LNCaP clone FGC (cell line): ENCODE data around the gene UST.
"Not testable (repeated sequence)": the region's sequence is repeated elsewhere in the genome, so short reads cannot be mapped to it uniquely, and the experiment has no call there.

ENCODE experiments used
- DNase-seq: peaks from one replicate; pipeline ENCODE4 v3.0.0-alpha.2; 2011; ENCODE audit warnings: low read depth
- H3K4me3 ChIP-seq: 2 replicates; pipeline ENCODE4 v1.5.1; 2011; ENCODE audit warnings: mild to moderate bottlenecking, low read depth, low read length, control low read depth
- TF ChIP-seq, protein P1 (sequence below): IDR thresholded peaks from 2 replicates; pipeline ENCODE4 v1.5.1; 2012; ENCODE audit warnings: mild to moderate bottlenecking; ENCODE audit not compliant: control insufficient read depth, insufficient read depth; ENCODE audit errors: extremely low read depth

UST gene

GRCh38 chr6:148969603-148970061 lies 222.8 kb downstream of the UST start:
- TF ChIP-seq, protein P1, sequence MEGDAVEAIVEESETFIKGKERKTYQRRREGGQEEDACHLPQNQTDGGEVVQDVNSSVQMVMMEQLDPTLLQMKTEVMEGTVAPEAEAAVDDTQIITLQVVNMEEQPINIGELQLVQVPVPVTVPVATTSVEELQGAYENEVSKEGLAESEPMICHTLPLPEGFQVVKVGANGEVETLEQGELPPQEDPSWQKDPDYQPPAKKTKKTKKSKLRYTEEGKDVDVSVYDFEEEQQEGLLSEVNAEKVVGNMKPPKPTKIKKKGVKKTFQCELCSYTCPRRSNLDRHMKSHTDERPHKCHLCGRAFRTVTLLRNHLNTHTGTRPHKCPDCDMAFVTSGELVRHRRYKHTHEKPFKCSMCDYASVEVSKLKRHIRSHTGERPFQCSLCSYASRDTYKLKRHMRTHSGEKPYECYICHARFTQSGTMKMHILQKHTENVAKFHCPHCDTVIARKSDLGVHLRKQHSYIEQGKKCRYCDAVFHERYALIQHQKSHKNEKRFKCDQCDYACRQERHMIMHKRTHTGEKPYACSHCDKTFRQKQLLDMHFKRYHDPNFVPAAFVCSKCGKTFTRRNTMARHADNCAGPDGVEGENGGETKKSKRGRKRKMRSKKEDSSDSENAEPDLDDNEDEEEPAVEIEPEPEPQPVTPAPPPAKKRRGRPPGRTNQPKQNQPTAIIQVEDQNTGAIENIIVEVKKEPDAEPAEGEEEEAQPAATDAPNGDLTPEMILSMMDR = no peak
- no peak overlapping the region for H3K4me3 ChIP-seq
- DNase-seq = no peak

DNA sequence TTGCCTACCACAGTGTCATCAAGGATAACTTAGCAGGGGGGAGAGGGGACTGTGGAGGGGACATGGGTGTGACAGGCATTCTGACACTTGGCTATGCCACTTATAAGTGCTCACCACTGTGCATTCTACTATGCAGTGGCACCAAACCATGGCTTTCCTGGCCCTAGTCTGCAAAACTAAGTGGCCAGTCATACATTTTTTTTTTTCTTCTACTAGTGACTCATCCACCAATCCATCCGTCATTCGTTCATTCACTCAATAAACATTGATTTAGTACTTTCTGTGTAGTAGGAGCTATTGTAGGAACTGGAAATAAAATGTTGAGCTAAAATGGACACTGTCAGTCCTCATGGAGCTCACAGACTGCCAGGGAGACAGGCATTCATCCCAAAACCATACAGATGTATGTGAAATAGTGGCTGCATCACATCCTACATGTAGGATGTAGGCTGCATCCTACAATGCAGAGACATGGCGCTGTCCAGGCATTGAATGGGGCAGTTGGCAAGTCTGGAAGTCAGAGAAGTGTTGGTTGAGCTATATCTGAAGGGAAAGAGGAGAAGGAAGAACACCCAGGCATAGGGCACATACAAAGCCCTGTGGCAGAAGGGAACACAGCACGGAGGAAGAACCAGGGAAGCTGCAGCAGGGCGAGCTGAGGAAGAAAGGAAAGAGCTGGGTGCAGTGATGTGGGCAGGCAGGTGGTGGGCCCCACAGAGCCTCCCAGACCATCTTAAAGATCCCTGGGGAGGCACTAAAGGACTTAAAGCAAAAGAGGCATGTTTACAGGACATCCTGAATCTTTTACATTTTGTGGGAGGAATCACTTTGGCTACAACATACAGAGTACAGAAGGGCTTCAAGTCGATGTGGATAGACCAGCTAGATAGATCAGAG lies 224.4 kb downstream of the UST start:
- no peak for DNase-seq
- H3K4me3 ChIP-seq = no peak overlapping the region
- TF ChIP-seq, protein P1 = no peak

GRCh38 chr6:148972481-148972880 lies 225.7 kb downstream of the UST start:
- no peak for DNase-seq
- TF ChIP-seq, protein P1 = no peak
- H3K4me3 ChIP-seq = no peak overlapping the region

DNA sequence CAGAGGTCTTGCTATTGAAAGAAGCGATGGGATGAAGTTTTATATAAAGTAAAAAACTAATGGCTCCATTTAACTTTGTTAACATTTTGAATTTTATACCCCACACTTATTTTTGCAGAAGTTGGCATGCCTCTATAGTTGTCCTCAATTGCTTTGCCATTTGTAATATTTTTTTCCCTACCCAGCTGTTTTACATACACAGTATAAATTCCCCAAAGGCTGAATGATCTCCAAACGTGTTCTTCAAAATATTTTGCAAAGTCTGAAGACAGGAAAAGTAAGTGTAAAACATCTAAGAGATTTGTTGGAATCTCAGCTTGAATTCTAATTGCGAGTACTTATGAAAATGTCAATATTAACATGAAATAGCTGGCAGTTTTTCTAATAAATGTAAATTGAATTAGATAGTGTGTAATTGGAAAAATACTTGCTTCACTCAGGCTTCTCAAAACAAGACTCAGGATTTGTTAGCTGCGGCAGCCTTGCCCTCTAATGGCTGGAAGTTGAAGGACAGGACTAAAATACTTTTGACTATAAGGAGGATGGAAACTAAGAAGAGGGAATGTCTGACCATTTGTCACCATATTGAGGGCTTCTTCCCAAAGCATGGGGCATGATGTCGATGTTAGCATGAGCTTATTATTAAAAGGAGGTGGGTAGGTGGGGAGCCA lies 226.8 kb downstream of the UST start:
- TF ChIP-seq, protein P1 = peak; percentile 65
- H3K4me3 ChIP-seq = no peak overlapping the region
- no peak for DNase-seq

GRCh38 chr6:148974351-148974750 lies 227.5 kb downstream of the UST start:
- TF ChIP-seq, protein P1 = no peak
- DNase-seq = no peak
- no peak overlapping the region for H3K4me3 ChIP-seq

GRCh38 chr6:148978298-148978697 lies 231.5 kb downstream of the UST start:
- not testable (repeated sequence) for H3K4me3 ChIP-seq, DNase-seq
